Stimulated activated CD4-positive, alpha-beta T cell treated with anti-CD3 and anti-CD28 coated beads, Interleukin-1b, Interleukin-23, amount 100 ng/mL, for 1 hour (primary cell): ENCODE data around the gene KRT81.
A peak's percentile ranks its signal among the peaks of the same experiment; 100 is the strongest.
"Not testable (repeated sequence)": the region's sequence is repeated elsewhere in the genome, so short reads cannot be mapped to it uniquely, and the experiment has no call there.

Source experiments
- DNase-seq, 2 donors: peaks; one replicate each; pipeline ENCODE4 v3.0.0-alpha.2; 2020; ENCODE audit warnings: low read depth in 2 of 2

The KRT81 gene

GRCh38 chr12:52253391-52254179, 37.7 kb downstream of the KRT81 start:
- no peak for DNase-seq

GRCh38 chr12:52252728-52253343, 38.5 kb downstream of the KRT81 start:
- no peak for DNase-seq

- not testable (repeated sequence) for DNase-seq
These were observed 39.1 kb downstream of the KRT81 start for GRCh38 chr12:52252175-52252615.

- no peak for DNase-seq
These were observed 39.8 kb downstream of the KRT81 start for GRCh38 chr12:52251367-52252051.

- DNase-seq: no peak
These were observed 41.0 kb downstream of the KRT81 start for GRCh38 chr12:52250048-52250990.

GRCh38 chr12:52249511-52250047, 41.8 kb downstream of the KRT81 start:
- no peak for DNase-seq

GRCh38 chr12:52248541-52249461, 42.5 kb downstream of the KRT81 start:
- no peak for DNase-seq

GRCh38 chr12:52247622-52248540, 43.5 kb downstream of the KRT81 start:
- no peak for DNase-seq

GRCh38 chr12:52246720-52247621, 44.4 kb downstream of the KRT81 start:
- DNase-seq: no peak

- DNase-seq: no peak
These were observed 45.3 kb downstream of the KRT81 start for GRCh38 chr12:52245962-52246569.

GRCh38 chr12:52245259-52245961, 45.9 kb downstream of the KRT81 start:
- no peak for DNase-seq

- no peak for DNase-seq
These were observed 46.7 kb downstream of the KRT81 start for GRCh38 chr12:52244615-52244994.

- peak; percentile 22 to 32 for DNase-seq
These were observed 47.3 kb downstream of the KRT81 start for GRCh38 chr12:52243856-52244614.

GRCh38 chr12:52243259-52243855, 48.0 kb downstream of the KRT81 start:
- DNase-seq: no peak

- no peak for DNase-seq
These were observed 48.7 kb downstream of the KRT81 start for GRCh38 chr12:52242442-52243258.
